Measurements from ENCODE around the gene TSPAN9. TPM values are rescaled to one million over a fixed set of nuclear protein-coding genes. Genes with fewer than 3 reads are reported as not detected.

The TSPAN9 gene
- total RNA-seq, 1 donor from 2014 or later, result 5.0 TPM

DNA sequence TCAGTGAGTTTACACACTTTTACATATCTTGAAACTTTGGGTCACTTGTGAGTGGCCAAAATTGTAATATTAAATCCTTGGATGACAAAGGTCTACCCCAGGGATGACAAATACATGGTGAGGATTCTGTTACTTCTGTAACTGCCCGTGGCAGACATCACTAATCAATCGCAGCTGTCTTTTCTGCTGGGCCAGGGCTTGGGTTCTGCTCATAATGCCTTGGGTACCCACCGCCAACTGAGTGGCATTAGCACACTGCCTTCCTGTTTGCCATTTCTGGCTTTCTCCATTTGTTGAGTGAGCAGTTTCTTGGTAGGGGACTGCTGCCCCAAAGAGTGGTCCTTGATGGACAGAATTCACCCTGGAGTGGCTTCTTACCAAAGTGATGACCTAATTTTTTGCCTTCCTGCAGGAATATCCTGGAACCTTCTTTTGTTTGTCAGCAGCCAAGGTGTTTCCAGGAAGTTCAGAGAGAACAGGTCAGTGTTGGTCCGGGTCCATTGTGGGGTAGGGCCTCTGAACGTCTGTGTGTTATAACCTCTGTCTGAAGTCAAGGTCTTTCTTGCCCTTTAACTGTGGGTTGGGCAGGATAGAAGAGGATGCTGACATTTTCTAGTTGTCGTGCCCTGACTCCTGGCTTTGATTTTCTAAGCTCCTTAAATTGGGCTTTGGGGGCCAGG lies 6.2 kb downstream of the TSPAN9 start:
- FAIRE-seq (peak; percentile 62), DNase-seq (ENCODE audit: low read depth) (no peak)
- no peaks in the 10 kb centered on the region for H3K27me3 ChIP-seq (ENCODE audit: control insufficient read depth, insufficient read depth, low read length)
- no peaks in the 10 kb centered on the region for H3K36me3 ChIP-seq (ENCODE audit: control insufficient read depth, insufficient read depth, low read length)
- TF ChIP-seq CTCF (IDR thresholded peaks at IDR 0.05; ENCODE audit: insufficient read depth, low read length, severe bottlenecking), result no peak
- H3K4me3 ChIP-seq (ENCODE audit: low read depth, low read length), result no peak overlapping the region

DNA sequence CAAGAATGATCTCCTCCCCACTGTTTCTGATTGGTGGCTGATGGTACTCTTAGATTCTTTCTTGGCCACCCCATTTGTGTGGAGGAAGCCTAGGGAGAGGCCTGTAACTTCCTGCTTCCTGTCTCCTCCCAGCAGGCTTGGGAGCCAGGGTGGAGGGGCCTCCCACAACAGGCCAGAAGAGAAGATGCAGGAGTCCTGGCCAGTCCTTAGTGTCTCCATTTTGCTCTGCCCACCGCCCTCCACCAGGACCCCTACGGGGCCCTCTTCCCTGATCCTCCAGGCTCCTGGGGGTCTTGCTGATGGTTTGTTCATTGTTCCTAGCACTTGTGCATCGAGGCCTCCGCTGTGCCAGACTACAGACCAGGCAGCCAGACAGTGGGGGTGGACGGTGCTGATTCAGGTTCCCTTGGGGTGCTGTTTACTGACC lies 6.8 kb downstream of the TSPAN9 start:
- Histone ChIP-seq H3K4me3 (ENCODE audit: low read depth, low read length) (no peak overlapping the region), H3K36me3 (ENCODE audit: control insufficient read depth, insufficient read depth, low read length) (no peaks in the 10 kb centered on the region), H3K27me3 (ENCODE audit: control insufficient read depth, insufficient read depth, low read length) (no peaks in the 10 kb centered on the region)
- DNase-seq (ENCODE audit: low read depth), result no peak
- FAIRE-seq, result no peak
- no peak for TF ChIP-seq CTCF (IDR thresholded peaks at IDR 0.05; ENCODE audit: insufficient read depth, low read length, severe bottlenecking)

DNA sequence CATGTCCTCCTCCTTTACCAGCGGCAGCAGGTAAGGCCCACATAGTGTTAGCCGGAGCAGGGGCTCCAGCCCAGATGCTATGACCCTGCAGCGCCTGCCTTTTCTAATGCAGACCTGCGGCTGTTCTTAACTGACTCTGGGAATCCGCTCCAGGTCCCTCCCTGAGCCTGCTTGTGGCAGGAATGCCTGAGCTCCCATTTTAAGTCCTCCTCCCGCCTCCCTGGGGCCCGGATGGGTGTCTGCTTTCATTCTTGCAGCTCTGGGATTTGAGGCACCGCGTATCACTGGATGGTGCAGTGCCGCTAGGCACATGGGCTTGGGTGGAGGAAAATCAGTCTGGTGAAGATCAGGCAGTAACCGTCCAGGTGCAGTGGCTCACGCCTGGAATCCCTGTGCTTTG lies 7.6 kb downstream of the TSPAN9 start:
- FAIRE-seq (no peak), DNase-seq (ENCODE audit: low read depth) (no peak)
- Histone ChIP-seq H3K4me3 (ENCODE audit: low read depth, low read length) (no peak overlapping the region), H3K27me3 (ENCODE audit: control insufficient read depth, insufficient read depth, low read length) (no peaks in the 10 kb centered on the region), H3K36me3 (ENCODE audit: control insufficient read depth, insufficient read depth, low read length) (no peaks in the 10 kb centered on the region)
- no peak for TF ChIP-seq CTCF (IDR thresholded peaks at IDR 0.05; ENCODE audit: insufficient read depth, low read length, severe bottlenecking)

GRCh38 chr12:3085341-3086139 lies 8.4 kb downstream of the TSPAN9 start:
- Histone ChIP-seq H3K36me3 (ENCODE audit: control insufficient read depth, insufficient read depth, low read length) (no peaks in the 10 kb centered on the region), H3K4me3 (ENCODE audit: low read depth, low read length) (no peak overlapping the region), H3K27me3 (ENCODE audit: control insufficient read depth, insufficient read depth, low read length) (no peaks in the 10 kb centered on the region)
- DNase-seq (ENCODE audit: low read depth) (no peak), FAIRE-seq (peak; percentile 55)
- no peak for TF ChIP-seq CTCF (IDR thresholded peaks at IDR 0.05; ENCODE audit: insufficient read depth, low read length, severe bottlenecking)

- FAIRE-seq, result no peak
- no peak for TF ChIP-seq CTCF (IDR thresholded peaks at IDR 0.05; ENCODE audit: insufficient read depth, low read length, severe bottlenecking)
- no peak for DNase-seq (ENCODE audit: low read depth)
- H3K27me3 ChIP-seq (ENCODE audit: control insufficient read depth, insufficient read depth, low read length), result no peaks in the 10 kb centered on the region
- no peaks in the 10 kb centered on the region for H3K36me3 ChIP-seq (ENCODE audit: control insufficient read depth, insufficient read depth, low read length)
- no peak overlapping the region for H3K4me3 ChIP-seq (ENCODE audit: low read depth, low read length)
These were observed 9.0 kb downstream of the TSPAN9 start for GRCh38 chr12:3086211-3086610.
